Measurements from ENCODE around the gene FGF12.

Gene FGF12

GRCh38 chr3:192279664-192280063 is 447.7 kb downstream of the FGF12 start:
- Histone ChIP-seq H3K79me1 (ENCODE audit: low read depth, low read length) (no peaks in the 10 kb centered on the region), H2BK12ac (ENCODE audit: low read length) (no peak overlapping the region), H2BK15ac (ENCODE audit: low read length) (no peak overlapping the region), H2AK5ac (ENCODE audit: low read depth, low read length) (no peak overlapping the region), H3K18ac (ENCODE audit: low read length) (no peak overlapping the region), H3K23ac (ENCODE audit: low read depth, low read length, poor library complexity) (no peak overlapping the region), H3K4me2 (ENCODE audit: insufficient read depth, low read length, poor library complexity, severe bottlenecking) (no peak overlapping the region), H3K9me3 (replicated peaks in 1 of 2; ENCODE audit: control insufficient read depth in 2 of 2, insufficient read depth in 1 of 2, low read depth in 1 of 2, low read length in 2 of 2) (no peaks in the 10 kb centered on the region), H3K4me1 (ENCODE audit: control insufficient read depth in 2 of 2, insufficient read depth in 1 of 2, low read depth in 1 of 2, low read length in 2 of 2) (peaks cover 0 to 3% of the 10 kb centered on the region in 2 donors), H3K27me3 (ENCODE audit: control insufficient read depth in 3 of 3, insufficient read depth in 3 of 3, low read depth in 1 of 3, low read length in 3 of 3) (no peaks in the 10 kb centered on the region), H4K91ac (ENCODE audit: low read depth, low read length, poor library complexity) (no peak overlapping the region), H3K4me3 (ENCODE audit: low read length in 2 of 2) (no peak overlapping the region), H2BK5ac (ENCODE audit: low read length) (no peak overlapping the region), H3K14ac (ENCODE audit: low read length) (no peak overlapping the region), H3K4ac (ENCODE audit: low read length) (no peak overlapping the region), H4K8ac (ENCODE audit: low read depth, low read length) (no peak overlapping the region), H3K36me3 (replicated peaks in 1 of 2; ENCODE audit: control insufficient read depth in 2 of 2, insufficient read depth in 2 of 2, low read length in 2 of 2) (no peaks in the 10 kb centered on the region), H3K9ac (ENCODE audit: low read depth, low read length, poor library complexity) (no peak overlapping the region), H3K27ac (replicated peaks; ENCODE audit: low read length) (no peak overlapping the region), H2BK120ac (ENCODE audit: low read depth, low read length) (no peak overlapping the region), H2AFZ (ENCODE audit: low read length) (no peak overlapping the region)
- no CpG with 5 or more reads among the region's 1 CpG for WGBS, 2 donors (ENCODE audit: extremely low coverage in 2 of 2, insufficient read length in 2 of 2, insufficient replicate concordance in 1 of 2)
- DNase-seq (ENCODE audit: low spot score), result no peak

DNA sequence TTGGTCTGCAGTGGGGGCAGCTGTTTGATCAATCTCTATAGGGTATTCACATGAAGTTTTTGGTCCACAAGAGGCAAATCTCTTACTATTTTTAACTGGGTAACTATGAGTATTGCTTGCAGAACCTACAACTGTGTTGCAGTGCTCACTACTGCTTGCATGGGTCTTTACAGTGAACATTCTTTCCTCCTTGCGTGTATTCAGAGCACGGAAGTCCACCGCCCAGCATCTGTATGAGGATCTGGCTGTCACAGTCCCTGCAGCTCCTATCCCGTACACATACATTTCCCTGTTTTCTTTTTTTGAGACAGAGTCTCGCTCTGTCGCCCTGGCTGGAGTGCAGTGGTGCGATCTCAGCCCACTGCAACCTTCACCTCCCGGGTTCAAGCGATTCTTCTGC is 449.9 kb downstream of the FGF12 start:
- H3K4ac ChIP-seq (ENCODE audit: low read length), result no peak overlapping the region
- no peak overlapping the region for H3K4me3 ChIP-seq (ENCODE audit: low read length in 2 of 2)
- H3K4me1 ChIP-seq (ENCODE audit: control insufficient read depth in 2 of 2, insufficient read depth in 1 of 2, low read depth in 1 of 2, low read length in 2 of 2), result peaks cover 0 to 3% of the 10 kb centered on the region in 2 donors
- H4K91ac ChIP-seq (ENCODE audit: low read depth, low read length, poor library complexity), result no peak overlapping the region
- no peak for DNase-seq (ENCODE audit: low spot score)
- H2AFZ ChIP-seq (ENCODE audit: low read length), result no peak overlapping the region
- no peaks in the 10 kb centered on the region for H3K79me1 ChIP-seq (ENCODE audit: low read depth, low read length)
- no peaks in the 10 kb centered on the region for H3K9me3 ChIP-seq (replicated peaks in 1 of 2; ENCODE audit: control insufficient read depth in 2 of 2, insufficient read depth in 1 of 2, low read depth in 1 of 2, low read length in 2 of 2)
- H3K9ac ChIP-seq (ENCODE audit: low read depth, low read length, poor library complexity), result no peak overlapping the region
- H2BK15ac ChIP-seq (ENCODE audit: low read length), result no peak overlapping the region
- H3K14ac ChIP-seq (ENCODE audit: low read length), result no peak overlapping the region
- no peak overlapping the region for H2BK12ac ChIP-seq (ENCODE audit: low read length)
- H3K36me3 ChIP-seq (replicated peaks in 1 of 2; ENCODE audit: control insufficient read depth in 2 of 2, insufficient read depth in 2 of 2, low read length in 2 of 2), result no peaks in the 10 kb centered on the region
- no peak overlapping the region for H2BK120ac ChIP-seq (ENCODE audit: low read depth, low read length)
- no peak overlapping the region for H2BK5ac ChIP-seq (ENCODE audit: low read length)
- no peak overlapping the region for H3K27ac ChIP-seq (replicated peaks; ENCODE audit: low read length)
- WGBS, 2 donors (ENCODE audit: extremely low coverage in 2 of 2, insufficient read length in 2 of 2, insufficient replicate concordance in 1 of 2), result no CpG with 5 or more reads among the region's 9 CpGs
- H3K4me2 ChIP-seq (ENCODE audit: insufficient read depth, low read length, poor library complexity, severe bottlenecking), result no peak overlapping the region
- H4K8ac ChIP-seq (ENCODE audit: low read depth, low read length), result no peak overlapping the region
- H3K18ac ChIP-seq (ENCODE audit: low read length), result no peak overlapping the region
- no peaks in the 10 kb centered on the region for H3K27me3 ChIP-seq (ENCODE audit: control insufficient read depth in 3 of 3, insufficient read depth in 3 of 3, low read depth in 1 of 3, low read length in 3 of 3)
- no peak overlapping the region for H3K23ac ChIP-seq (ENCODE audit: low read depth, low read length, poor library complexity)
- H2AK5ac ChIP-seq (ENCODE audit: low read depth, low read length), result no peak overlapping the region

- Histone ChIP-seq H3K27ac (replicated peaks; ENCODE audit: low read length) (no peak overlapping the region), H2AK5ac (ENCODE audit: low read depth, low read length) (no peak overlapping the region), H2BK5ac (ENCODE audit: low read length) (no peak overlapping the region), H2BK12ac (ENCODE audit: low read length) (no peak overlapping the region), H3K4me1 (ENCODE audit: control insufficient read depth in 2 of 2, insufficient read depth in 1 of 2, low read depth in 1 of 2, low read length in 2 of 2) (no peaks in the 10 kb centered on the region), H3K4me2 (ENCODE audit: insufficient read depth, low read length, poor library complexity, severe bottlenecking) (no peak overlapping the region), H2BK120ac (ENCODE audit: low read depth, low read length) (no peak overlapping the region), H3K14ac (ENCODE audit: low read length) (no peak overlapping the region), H3K4me3 (ENCODE audit: low read length in 2 of 2) (no peak overlapping the region), H3K36me3 (replicated peaks in 1 of 2; ENCODE audit: control insufficient read depth in 2 of 2, insufficient read depth in 2 of 2, low read length in 2 of 2) (no peaks in the 10 kb centered on the region), H3K79me1 (ENCODE audit: low read depth, low read length) (no peaks in the 10 kb centered on the region), H3K27me3 (ENCODE audit: control insufficient read depth in 3 of 3, insufficient read depth in 3 of 3, low read depth in 1 of 3, low read length in 3 of 3) (no peaks in the 10 kb centered on the region), H3K4ac (ENCODE audit: low read length) (no peak overlapping the region), H3K9me3 (replicated peaks in 1 of 2; ENCODE audit: control insufficient read depth in 2 of 2, insufficient read depth in 1 of 2, low read depth in 1 of 2, low read length in 2 of 2) (no peaks in the 10 kb centered on the region), H4K8ac (ENCODE audit: low read depth, low read length) (no peak overlapping the region), H3K18ac (ENCODE audit: low read length) (no peak overlapping the region), H4K91ac (ENCODE audit: low read depth, low read length, poor library complexity) (no peak overlapping the region), H3K9ac (ENCODE audit: low read depth, low read length, poor library complexity) (no peak overlapping the region), H2AFZ (ENCODE audit: low read length) (no peak overlapping the region), H2BK15ac (ENCODE audit: low read length) (no peak overlapping the region), H3K23ac (ENCODE audit: low read depth, low read length, poor library complexity) (no peak overlapping the region)
- WGBS, 2 donors (ENCODE audit: extremely low coverage in 2 of 2, insufficient read length in 2 of 2, insufficient replicate concordance in 1 of 2), result no CpG with 5 or more reads among the region's 7 CpGs
- DNase-seq (ENCODE audit: low spot score), result no peak
Observed at GRCh38 chr3:192275741-192276355, 451.5 kb downstream of the FGF12 start.

GRCh38 chr3:192273697-192274010 is 453.7 kb downstream of the FGF12 start:
- H4K91ac ChIP-seq (ENCODE audit: low read depth, low read length, poor library complexity), result no peak overlapping the region
- no peak overlapping the region for H3K4ac ChIP-seq (ENCODE audit: low read length)
- H3K23ac ChIP-seq (ENCODE audit: low read depth, low read length, poor library complexity), result no peak overlapping the region
- no peak overlapping the region for H4K8ac ChIP-seq (ENCODE audit: low read depth, low read length)
- no peaks in the 10 kb centered on the region for H3K4me1 ChIP-seq (ENCODE audit: control insufficient read depth in 2 of 2, insufficient read depth in 1 of 2, low read depth in 1 of 2, low read length in 2 of 2)
- no peak overlapping the region for H2BK120ac ChIP-seq (ENCODE audit: low read depth, low read length)
- no peak overlapping the region for H2BK12ac ChIP-seq (ENCODE audit: low read length)
- no peak overlapping the region for H3K14ac ChIP-seq (ENCODE audit: low read length)
- no peak overlapping the region for H3K4me3 ChIP-seq (ENCODE audit: low read length in 2 of 2)
- H3K9ac ChIP-seq (ENCODE audit: low read depth, low read length, poor library complexity), result no peak overlapping the region
- H2BK15ac ChIP-seq (ENCODE audit: low read length), result no peak overlapping the region
- no peaks in the 10 kb centered on the region for H3K27me3 ChIP-seq (ENCODE audit: control insufficient read depth in 3 of 3, insufficient read depth in 3 of 3, low read depth in 1 of 3, low read length in 3 of 3)
- WGBS, 2 donors (ENCODE audit: extremely low coverage in 2 of 2, insufficient read length in 2 of 2, insufficient replicate concordance in 1 of 2), result no CpG with 5 or more reads among the region's 3 CpGs
- H2AK5ac ChIP-seq (ENCODE audit: low read depth, low read length), result no peak overlapping the region
- no peak overlapping the region for H3K27ac ChIP-seq (replicated peaks; ENCODE audit: low read length)
- DNase-seq (ENCODE audit: low spot score), result no peak
- H3K79me1 ChIP-seq (ENCODE audit: low read depth, low read length), result no peaks in the 10 kb centered on the region
- H2BK5ac ChIP-seq (ENCODE audit: low read length), result no peak overlapping the region
- H2AFZ ChIP-seq (ENCODE audit: low read length), result no peak overlapping the region
- H3K18ac ChIP-seq (ENCODE audit: low read length), result no peak overlapping the region
- no peak overlapping the region for H3K4me2 ChIP-seq (ENCODE audit: insufficient read depth, low read length, poor library complexity, severe bottlenecking)
- H3K9me3 ChIP-seq (replicated peaks in 1 of 2; ENCODE audit: control insufficient read depth in 2 of 2, insufficient read depth in 1 of 2, low read depth in 1 of 2, low read length in 2 of 2), result no peaks in the 10 kb centered on the region
- no peaks in the 10 kb centered on the region for H3K36me3 ChIP-seq (replicated peaks in 1 of 2; ENCODE audit: control insufficient read depth in 2 of 2, insufficient read depth in 2 of 2, low read length in 2 of 2)
